Endodermal cell (in vitro differentiated cells): ENCODE data around the gene SOX21. TPM values are rescaled to one million over a fixed set of nuclear protein-coding genes. Genes with fewer than 3 reads are reported as not detected.

ENCODE experiments used
- DNase-seq: peaks from one replicate; pipeline ENCODE4 v3.0.0-alpha.2; 2017
- H3K27ac ChIP-seq: 2 replicates; pipeline ENCODE4 v1.5.1; 2013; ENCODE audit warnings: mild to moderate bottlenecking, low read depth, low read length, moderate library complexity
- H3K27me3 ChIP-seq: 2 replicates; pipeline ENCODE4 v1.6.1; 2013; ENCODE audit warnings: mild to moderate bottlenecking, low read length, moderate library complexity; ENCODE audit not compliant: insufficient read depth, control insufficient read depth, poor library complexity, severe bottlenecking
- H3K36me3 ChIP-seq: 2 replicates; pipeline ENCODE4 v1.7.0; 2013; ENCODE audit warnings: mild to moderate bottlenecking, low read length, moderate library complexity; ENCODE audit not compliant: control insufficient read depth, insufficient read depth
- H3K4me1 ChIP-seq: one replicate; pipeline ENCODE4 v1.7.0; 2013; ENCODE audit warnings: low read length; ENCODE audit not compliant: control insufficient read depth, insufficient read depth
- H3K4me3 ChIP-seq: 2 replicates; pipeline ENCODE4 v1.5.1; 2013; ENCODE audit warnings: mild to moderate bottlenecking, low read length, moderate library complexity
- H3K9ac ChIP-seq: 2 replicates; pipeline ENCODE4 v1.6.1; 2013; ENCODE audit warnings: mild to moderate bottlenecking, low read length, moderate library complexity; ENCODE audit not compliant: poor library complexity, severe bottlenecking; ENCODE audit errors: extremely low read depth
- H3K9me3 ChIP-seq: 2 replicates; pipeline ENCODE4 v1.6.1; 2013; ENCODE audit warnings: mild to moderate bottlenecking, low read length, moderate library complexity; ENCODE audit not compliant: control insufficient read depth
- H3K27ac Mint-ChIP-seq: 2 replicates; pipeline ENCODE4 v1.8.0; 2020; ENCODE audit warnings: mixed read lengths
- H3K27me3 Mint-ChIP-seq: 2 replicates; pipeline ENCODE4 v1.8.0; 2021; ENCODE audit warnings: mild to moderate bottlenecking, mixed read lengths; ENCODE audit not compliant: insufficient read depth
- H3K36me3 Mint-ChIP-seq: 2 replicates; pipeline ENCODE4 v1.8.0; 2020; ENCODE audit warnings: low read depth, mixed read lengths
- H3K4me1 Mint-ChIP-seq: 2 replicates; pipeline ENCODE4 v1.8.0; 2020; ENCODE audit warnings: mixed read lengths
- H3K4me3 Mint-ChIP-seq: 2 replicates; pipeline ENCODE4 v1.8.0; 2020; ENCODE audit warnings: mild to moderate bottlenecking, moderate library complexity, mixed read lengths
- H3K9me3 Mint-ChIP-seq: 2 replicates; pipeline ENCODE4 v1.8.0; 2020; ENCODE audit warnings: mild to moderate bottlenecking, mixed read lengths
- CTCF ChIP-seq: fragments of 200-600 bp; sonication (generic); conservative IDR thresholded peaks from 2 replicates; pipeline ENCODE4 v1.5.0; 2021; ENCODE audit warnings: antibody characterized with exemption, mild to moderate bottlenecking
- WGBS, 2 experiments: methylation state at CpG; one replicate each; pipeline versions ENCODE4 v1.1.5 to v1.1.7; 2013; ENCODE audit warnings: missing lambda C conversion rate in 2 of 2, mixed read lengths in 1 of 2; ENCODE audit not compliant: insufficient coverage in 1 of 2, insufficient read length in 1 of 2; 5-methylcytosine and 5-hydroxymethylcytosine counted together
- total RNA-seq, 2 donors: library from RNA; stranded (reverse); fragmentation: NEBNext Ultra II Directional in 1 of 2; extraction: Animal tissue kit (Norgen Biotek cat#: 25700) in 1 of 2; gene quantifications; 2 replicates in 1 of 2; 3 replicates in 1 of 2; pipeline ENCODE4 v1.2.1, GENCODE V29; 2021

SOX21 gene
- total RNA-seq, 2 donors from 2014 or later = 5.2 to 10.1 TPM

- Mint-ChIP-seq H3K9me3 (no peaks in the 10 kb centered on the region), H3K36me3 (no peaks in the 10 kb centered on the region), H3K27ac (no peak overlapping the region), H3K4me3 (no peak overlapping the region), H3K4me1 (peaks cover 20% of the 10 kb centered on the region), H3K27me3 (peaks cover 40% of the 10 kb centered on the region)
- peaks cover 11% of the 10 kb centered on the region for H3K4me1 ChIP-seq
- H3K9me3 ChIP-seq = no peaks in the 10 kb centered on the region
- peak; percentile 62 for DNase-seq
- H3K9ac ChIP-seq = no peak overlapping the region
- 56 to 59% methylated on average over 5 of the region's 5 CpGs for WGBS, 2 experiments
- TF ChIP-seq CTCF = no peak
- no peaks in the 10 kb centered on the region for H3K36me3 ChIP-seq
- peaks cover 15% of the 10 kb centered on the region for H3K27me3 ChIP-seq
- H3K27ac ChIP-seq = no peak overlapping the region
- no peak overlapping the region for H3K4me3 ChIP-seq
These were observed 38.5 kb downstream of the SOX21 start for GRCh38 chr13:94673851-94674250.

GRCh38 chr13:94672400-94672799 lies 39.9 kb downstream of the SOX21 start:
- Histone ChIP-seq H3K9me3 (no peaks in the 10 kb centered on the region), H3K4me3 (no peak overlapping the region), H3K27ac (no peak overlapping the region), H3K9ac (no peak overlapping the region), H3K36me3 (no peaks in the 10 kb centered on the region), H3K27me3 (peaks cover 29% of the 10 kb centered on the region), H3K4me1 (peaks cover 8% of the 10 kb centered on the region)
- WGBS, 2 experiments = 86 to 98% methylated on average over 2 of the region's 2 CpGs
- Mint-ChIP-seq H3K27ac (no peak overlapping the region), H3K36me3 (no peaks in the 10 kb centered on the region), H3K9me3 (no peaks in the 10 kb centered on the region), H3K27me3 (peaks cover 53% of the 10 kb centered on the region), H3K4me1 (peaks cover 10% of the 10 kb centered on the region), H3K4me3 (no peak overlapping the region)
- no peak for DNase-seq
- TF ChIP-seq CTCF = no peak

- peaks cover 11% of the 10 kb centered on the region for H3K4me1 ChIP-seq
- peaks cover 52% of the 10 kb centered on the region for H3K27me3 ChIP-seq
- 60 to 76% methylated on average over 1 to 2 of the region's 2 CpGs for WGBS, 2 experiments
- H3K36me3 ChIP-seq = no peaks in the 10 kb centered on the region
- no peaks in the 10 kb centered on the region for H3K9me3 Mint-ChIP-seq
- TF ChIP-seq CTCF = no peak
- peaks cover 17% of the 10 kb centered on the region for H3K4me1 Mint-ChIP-seq
- H3K9me3 ChIP-seq = no peaks in the 10 kb centered on the region
- H3K4me3 ChIP-seq = no peak overlapping the region
- no peak for DNase-seq
- H3K36me3 Mint-ChIP-seq = no peaks in the 10 kb centered on the region
- H3K4me3 Mint-ChIP-seq = no peak overlapping the region
- H3K9ac ChIP-seq = no peak overlapping the region
- H3K27me3 Mint-ChIP-seq = peaks cover 68% of the 10 kb centered on the region
- no peak overlapping the region for H3K27ac Mint-ChIP-seq
- H3K27ac ChIP-seq = no peak overlapping the region
These were observed 45.2 kb downstream of the SOX21 start for GRCh38 chr13:94667190-94667589.
